ENCODE results near the gene KL. TPM values are rescaled to one million over a fixed set of nuclear protein-coding genes. Genes with fewer than 3 reads are reported as not detected.

Gene KL
- total and polyA plus RNA-seq, 12 donors, result 0.24 to 2.8 (median 0.78) TPM

DNA sequence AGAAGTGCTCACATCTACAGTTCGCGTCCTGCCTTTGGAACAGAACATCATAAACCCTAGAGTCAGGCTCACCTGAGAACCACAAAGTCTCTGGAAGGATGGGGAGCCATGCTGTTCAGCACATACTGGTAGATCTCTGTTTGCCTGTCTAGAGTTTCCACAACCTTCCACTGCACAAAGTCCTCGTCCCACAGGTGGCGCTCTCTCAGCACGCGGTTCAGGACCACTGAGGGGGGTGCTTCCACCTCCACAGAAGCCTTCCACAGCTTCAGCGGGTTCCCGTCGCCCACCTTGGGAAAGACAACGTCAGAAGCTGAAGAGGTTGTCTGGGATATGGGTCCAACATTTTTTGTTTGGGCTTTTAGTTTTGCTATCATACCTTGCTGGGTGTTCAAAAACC, 93.6 kb downstream of the KL start:
- H3K36me3 ChIP-seq (replicated peaks in 1 of 2), result peaks cover 0 to 70% of the 10 kb centered on the region in 2 donors
- H3K4me3 ChIP-seq, result no peak overlapping the region
- no peak for DNase-seq
- H3K9me3 ChIP-seq (replicated peaks in 1 of 3), result no peaks in the 10 kb centered on the region
- H3K27ac ChIP-seq, result peak overlapping the region in 2 of 5 donors; percentile 13 to 55
- H3K4me1 ChIP-seq (replicated peaks in 1 of 2), result peaks cover 30 to 48% of the 10 kb centered on the region in 2 donors
- no peak for TF ChIP-seq POLR2A (IDR thresholded peaks at IDR 0.05)
- TF ChIP-seq, protein P1, sequence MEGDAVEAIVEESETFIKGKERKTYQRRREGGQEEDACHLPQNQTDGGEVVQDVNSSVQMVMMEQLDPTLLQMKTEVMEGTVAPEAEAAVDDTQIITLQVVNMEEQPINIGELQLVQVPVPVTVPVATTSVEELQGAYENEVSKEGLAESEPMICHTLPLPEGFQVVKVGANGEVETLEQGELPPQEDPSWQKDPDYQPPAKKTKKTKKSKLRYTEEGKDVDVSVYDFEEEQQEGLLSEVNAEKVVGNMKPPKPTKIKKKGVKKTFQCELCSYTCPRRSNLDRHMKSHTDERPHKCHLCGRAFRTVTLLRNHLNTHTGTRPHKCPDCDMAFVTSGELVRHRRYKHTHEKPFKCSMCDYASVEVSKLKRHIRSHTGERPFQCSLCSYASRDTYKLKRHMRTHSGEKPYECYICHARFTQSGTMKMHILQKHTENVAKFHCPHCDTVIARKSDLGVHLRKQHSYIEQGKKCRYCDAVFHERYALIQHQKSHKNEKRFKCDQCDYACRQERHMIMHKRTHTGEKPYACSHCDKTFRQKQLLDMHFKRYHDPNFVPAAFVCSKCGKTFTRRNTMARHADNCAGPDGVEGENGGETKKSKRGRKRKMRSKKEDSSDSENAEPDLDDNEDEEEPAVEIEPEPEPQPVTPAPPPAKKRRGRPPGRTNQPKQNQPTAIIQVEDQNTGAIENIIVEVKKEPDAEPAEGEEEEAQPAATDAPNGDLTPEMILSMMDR (IDR thresholded peaks at IDR 0.05), result no peak
- intact Hi-C loops (cut with DNase I), result no loop called here
- no peaks in the 10 kb centered on the region for H3K27me3 ChIP-seq
- WGBS, 4 donors, result 87 to 91% (median 89%) methylated on average over 10 of the region's 10 CpGs

- Histone ChIP-seq H3K36me3 (replicated peaks in 1 of 2) (peaks cover 0 to 71% of the 10 kb centered on the region in 2 donors), H3K9me3 (replicated peaks in 1 of 3) (no peaks in the 10 kb centered on the region), H3K27me3 (no peaks in the 10 kb centered on the region), H3K4me1 (replicated peaks in 1 of 2) (peaks cover 30 to 48% of the 10 kb centered on the region in 2 donors), H3K27ac (peak overlapping the region in 2 of 5 donors; percentile 13 to 70), H3K4me3 (no peak overlapping the region)
- intact Hi-C loops (cut with DNase I), result no loop called here
- WGBS, 4 donors, result 70 to 89% (median 85%) methylated on average over 5 of the region's 5 CpGs
- DNase-seq, result no peak
- no peak for TF ChIP-seq POLR2A (IDR thresholded peaks at IDR 0.05)
- TF ChIP-seq, protein P1 (IDR thresholded peaks at IDR 0.05), result no peak
These were observed 94.1 kb downstream of the KL start for GRCh38 chr13:33110386-33110712.

DNA sequence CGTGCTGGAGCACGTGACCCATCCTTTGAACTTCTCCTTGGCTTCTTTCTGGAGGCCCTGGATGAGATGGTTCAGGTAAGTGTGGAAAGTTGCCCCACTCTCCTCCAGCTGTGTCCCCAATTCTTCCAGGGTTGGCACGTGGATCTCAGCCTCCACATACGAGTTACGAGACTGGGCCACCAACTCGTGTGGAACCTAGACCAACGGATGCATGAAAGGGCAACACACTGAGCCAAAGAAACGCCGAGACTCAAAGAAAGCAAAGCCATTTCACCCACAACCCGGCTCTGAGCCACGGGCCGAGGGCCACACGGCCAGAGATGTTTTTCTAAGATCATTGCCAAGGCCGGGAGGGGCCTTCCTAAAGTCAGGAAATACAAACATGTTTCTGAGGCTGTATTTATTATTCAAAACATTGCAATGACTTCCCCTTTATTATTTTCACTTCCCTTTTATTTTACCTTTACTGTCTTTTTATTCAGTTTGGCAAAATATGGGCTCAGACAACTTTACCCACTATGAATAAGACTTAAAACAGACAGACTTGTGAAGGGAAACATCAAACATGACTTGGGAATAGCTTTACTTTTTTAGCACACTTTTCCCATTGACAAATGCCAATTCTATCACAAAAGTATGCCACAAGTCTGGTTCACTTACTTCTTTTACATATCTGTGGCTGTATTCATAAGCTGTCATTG, 94.6 kb downstream of the KL start:
- Histone ChIP-seq H3K27ac (peak overlapping the region in 3 of 5 donors; percentile 13 to 70 (median 21)), H3K9me3 (replicated peaks in 1 of 3) (no peaks in the 10 kb centered on the region), H3K4me1 (replicated peaks in 1 of 2) (peaks cover 30 to 48% of the 10 kb centered on the region in 2 donors), H3K36me3 (replicated peaks in 1 of 2) (peaks cover 0 to 71% of the 10 kb centered on the region in 2 donors), H3K4me3 (no peak overlapping the region), H3K27me3 (no peaks in the 10 kb centered on the region)
- TF ChIP-seq, protein P1 (IDR thresholded peaks at IDR 0.05), result no peak
- no peak for TF ChIP-seq POLR2A (IDR thresholded peaks at IDR 0.05)
- WGBS, 4 donors, result 33 to 59% (median 57%) methylated on average over 12 to 14 of the region's 14 CpGs
- DNase-seq, result peak in 6 of 7 donors; percentile 33 to 70 (median 46)
- intact Hi-C loops (cut with DNase I), result no loop called here

DNA sequence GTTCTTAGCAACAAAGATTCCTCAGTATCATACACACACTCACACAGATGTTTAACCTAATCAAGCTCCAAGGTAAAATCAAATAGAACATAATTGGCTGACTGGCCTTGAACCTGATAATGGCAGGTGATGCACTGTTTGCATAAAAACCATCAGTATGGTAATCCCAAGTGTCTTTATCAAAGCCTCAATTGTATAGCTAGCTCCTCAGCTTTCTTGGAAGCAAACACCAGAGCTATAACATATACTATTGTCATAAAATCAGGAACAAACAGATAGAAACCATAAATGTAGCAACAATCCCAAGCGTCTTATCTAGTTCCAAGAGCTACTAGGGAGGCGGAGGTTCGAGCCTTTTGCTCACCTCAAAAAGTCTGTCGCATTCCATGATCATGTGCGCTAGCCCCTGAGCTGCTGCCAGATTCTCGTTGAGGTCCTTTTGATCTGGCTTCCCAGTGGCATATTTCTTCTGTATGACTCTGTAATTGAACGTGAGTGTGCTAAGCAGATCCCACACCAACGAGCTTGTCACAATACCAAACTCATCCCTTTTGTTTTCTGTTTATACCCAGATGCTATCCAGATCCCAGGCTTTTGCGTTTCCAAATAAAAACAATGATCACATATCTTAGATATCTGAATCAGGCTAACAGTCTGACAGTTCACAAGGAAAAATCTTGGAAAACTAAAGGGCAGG, 95.3 kb downstream of the KL start:
- WGBS, 4 donors, result 47 to 63% (median 55%) methylated on average over 9 of the region's 9 CpGs
- H3K4me1 ChIP-seq (replicated peaks in 1 of 2), result peaks cover 27 to 48% of the 10 kb centered on the region in 2 donors
- no peaks in the 10 kb centered on the region for H3K9me3 ChIP-seq (replicated peaks in 1 of 3)
- H3K4me3 ChIP-seq, result no peak overlapping the region
- H3K27me3 ChIP-seq, result no peaks in the 10 kb centered on the region
- intact Hi-C loops (cut with DNase I), result no loop called here
- no peak for TF ChIP-seq POLR2A (IDR thresholded peaks at IDR 0.05)
- TF ChIP-seq, protein P1 (IDR thresholded peaks at IDR 0.05), result no peak
- peak overlapping the region in 3 of 5 donors; percentile 15 to 70 (median 21) for H3K27ac ChIP-seq
- H3K36me3 ChIP-seq (replicated peaks in 1 of 2), result peaks cover 0 to 71% of the 10 kb centered on the region in 2 donors
- DNase-seq, result peak in 2 of 7 donors; percentile 30 to 45

Data from adrenal gland (tissue), 12 donors.